SIG-M5 (cell line): Measurements from ENCODE around the gene CFLAR.

Source experiments
- DNase-seq: peaks from one replicate; lab custom pipeline; 2025; lab: John Stamatoyannopoulos, UW

CFLAR gene

DNA sequence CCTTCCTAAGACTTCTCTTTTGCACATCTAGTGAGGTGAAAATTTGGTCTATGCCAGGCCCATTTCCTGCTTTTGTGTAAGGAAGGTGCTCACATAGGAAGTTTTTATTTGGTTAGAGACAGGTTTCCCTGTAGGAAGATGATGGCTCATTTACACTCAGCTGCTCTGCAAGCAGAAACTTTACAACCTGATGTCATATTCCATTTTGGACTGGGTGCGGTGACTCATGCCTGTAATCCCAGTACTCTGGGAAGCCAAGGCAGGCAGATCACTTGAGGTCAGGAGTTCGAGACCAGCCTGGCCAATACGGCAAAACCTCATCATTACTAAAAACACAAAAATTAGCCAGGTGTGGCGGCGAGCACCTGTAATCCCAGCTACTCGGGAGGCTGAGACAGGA, 102.8 kb downstream of the CFLAR start:
- no peak for DNase-seq

GRCh38 chr2:201219328-201220096, 103.5 kb downstream of the CFLAR start:
- DNase-seq, result no peak

DNA sequence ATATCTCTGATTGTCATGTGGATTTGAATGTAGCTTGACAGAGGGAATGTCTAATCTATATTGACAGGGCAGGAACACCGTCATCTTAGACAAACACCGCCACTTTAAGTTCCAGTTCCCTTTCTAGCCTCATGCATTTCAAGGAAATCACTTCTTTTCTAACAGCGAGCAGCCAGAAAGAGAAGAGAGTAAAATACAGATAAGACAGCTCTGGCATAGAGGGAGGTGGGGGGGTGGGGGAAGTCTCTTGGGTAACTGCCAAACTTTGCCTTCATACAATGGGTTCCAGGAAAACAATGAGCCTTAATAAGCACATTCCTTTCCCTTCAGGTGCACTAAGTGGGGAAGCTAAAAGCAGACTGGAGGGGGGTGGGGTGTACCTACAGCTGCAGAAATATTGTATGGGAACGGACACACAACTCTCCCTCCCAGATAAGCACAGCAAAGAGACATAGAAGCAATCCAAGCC, 104.2 kb downstream of the CFLAR start:
- no peak for DNase-seq

GRCh38 chr2:201223089-201224073, 107.4 kb downstream of the CFLAR start:
- DNase-seq, result no peak
